Loucy (cell line): ENCODE data around the gene CYTH1.

Experiments
- EZH2phosphoT487 ChIP-seq: fragments of 200-600 bp; IDR thresholded peaks from 2 replicates; pipeline ENCODE4 v1.6.1; 2018; ENCODE audit warnings: antibody characterized with exemption, mild to moderate bottlenecking, moderate library complexity, borderline replicate concordance
- TF ChIP-seq, protein P1 (sequence below): fragments of 200-600 bp; sonication (generic); conservative IDR thresholded peaks from 2 replicates; pipeline ENCODE4 v1.5.1; 2014; ENCODE audit warnings: mild to moderate bottlenecking, antibody characterized with exemption, low read length

DNA sequence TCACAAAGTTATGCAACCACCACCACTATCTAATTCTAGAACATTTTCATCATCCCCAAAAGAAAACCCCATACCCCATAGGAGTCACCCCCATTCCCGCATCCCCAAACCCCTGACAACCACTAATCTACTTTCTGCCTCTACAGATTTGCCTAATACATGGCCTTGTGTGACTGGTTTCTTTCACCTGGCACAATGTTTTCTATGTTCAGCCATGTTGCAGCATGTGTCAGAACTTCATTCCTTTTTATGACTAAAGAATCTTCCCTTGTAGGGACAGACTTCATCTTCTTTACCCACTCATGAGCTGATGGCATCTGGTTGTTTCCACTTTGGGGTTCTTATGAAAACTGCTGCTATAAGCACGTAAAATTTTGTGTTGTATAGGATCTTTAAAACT, 34.6 kb downstream of the CYTH1 start:
- TF ChIP-seq, protein P1, sequence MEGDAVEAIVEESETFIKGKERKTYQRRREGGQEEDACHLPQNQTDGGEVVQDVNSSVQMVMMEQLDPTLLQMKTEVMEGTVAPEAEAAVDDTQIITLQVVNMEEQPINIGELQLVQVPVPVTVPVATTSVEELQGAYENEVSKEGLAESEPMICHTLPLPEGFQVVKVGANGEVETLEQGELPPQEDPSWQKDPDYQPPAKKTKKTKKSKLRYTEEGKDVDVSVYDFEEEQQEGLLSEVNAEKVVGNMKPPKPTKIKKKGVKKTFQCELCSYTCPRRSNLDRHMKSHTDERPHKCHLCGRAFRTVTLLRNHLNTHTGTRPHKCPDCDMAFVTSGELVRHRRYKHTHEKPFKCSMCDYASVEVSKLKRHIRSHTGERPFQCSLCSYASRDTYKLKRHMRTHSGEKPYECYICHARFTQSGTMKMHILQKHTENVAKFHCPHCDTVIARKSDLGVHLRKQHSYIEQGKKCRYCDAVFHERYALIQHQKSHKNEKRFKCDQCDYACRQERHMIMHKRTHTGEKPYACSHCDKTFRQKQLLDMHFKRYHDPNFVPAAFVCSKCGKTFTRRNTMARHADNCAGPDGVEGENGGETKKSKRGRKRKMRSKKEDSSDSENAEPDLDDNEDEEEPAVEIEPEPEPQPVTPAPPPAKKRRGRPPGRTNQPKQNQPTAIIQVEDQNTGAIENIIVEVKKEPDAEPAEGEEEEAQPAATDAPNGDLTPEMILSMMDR: no peak
- TF ChIP-seq EZH2phosphoT487: no peak
